Spleen (tissue), 11 donors: ENCODE results near the gene CLEC11A. TPM values are rescaled to one million over a fixed set of nuclear protein-coding genes. Genes with fewer than 3 reads are reported as not detected.
A peak's percentile ranks its signal among the peaks of the same experiment; 100 is the strongest.

Experiments
- DNase-seq: peaks from one replicate; pipeline ENCODE4 v3.0.0-alpha.2; 2020
- H3K27ac ChIP-seq, 8 donors: fragments of 200-600 bp; sonication (generic) in 7 of 8; 1 replicate in 4 of 8; 2 replicates in 4 of 8; pipeline versions ENCODE4 v1.5.0 to v1.8.0; 2016 to 2021; ENCODE audit warnings: inconsistent platforms in 4 of 8, mild to moderate bottlenecking in 4 of 8, moderate library complexity in 1 of 8
- H3K27me3 ChIP-seq, 7 donors: fragments of 200-600 bp; sonication (generic) in 6 of 7; replicated peaks in 1 of 7; 1 replicate in 4 of 7; 2 replicates in 3 of 7; pipeline versions ENCODE4 v1.5.0 to v1.8.0; 2016 to 2021; ENCODE audit warnings: inconsistent platforms in 3 of 7, mild to moderate bottlenecking in 1 of 7
- H3K36me3 ChIP-seq, 6 donors: fragments of 200-600 bp; sonication (generic) in 5 of 6; 1 replicate in 4 of 6; 2 replicates in 2 of 6; pipeline versions ENCODE4 v1.5.0 to v1.8.0; 2016 to 2021; ENCODE audit warnings: inconsistent platforms in 2 of 6
- H3K4me1 ChIP-seq, 6 donors: fragments of 200-600 bp; sonication (generic) in 5 of 6; 1 replicate in 3 of 6; 2 replicates in 3 of 6; pipeline versions ENCODE4 v1.5.0 to v1.8.0; 2016 to 2021; ENCODE audit warnings: inconsistent platforms in 3 of 6
- H3K4me3 ChIP-seq, 8 donors: fragments of 200-600 bp; sonication (generic) in 7 of 8; 1 replicate in 4 of 8; 2 replicates in 4 of 8; pipeline versions ENCODE4 v1.5.0 to v1.8.0; 2016 to 2021; ENCODE audit warnings: inconsistent platforms in 4 of 8, mild to moderate bottlenecking in 4 of 8, moderate library complexity in 2 of 8
- H3K9me3 ChIP-seq, 8 donors: fragments of 200-600 bp; sonication (generic) in 7 of 8; 1 replicate in 4 of 8; 2 replicates in 4 of 8; pipeline versions ENCODE4 v1.5.0 to v1.8.0; 2016 to 2021; ENCODE audit warnings: inconsistent platforms in 4 of 8
- POLR2A ChIP-seq, 3 donors: fragments of 450-650 bp; IDR thresholded peaks; one replicate each; pipeline ENCODE4 v1.5.1; 2017; ENCODE audit warnings: antibody characterized with exemption in 3 of 3, mild to moderate bottlenecking in 1 of 3
- POLR2AphosphoS5 ChIP-seq, 3 donors: sonication (generic); formaldehyde crosslinking; IDR thresholded peaks; one replicate each; pipeline ENCODE4 v1.5.1; 2017; ENCODE audit warnings: antibody characterized with exemption in 3 of 3
- WGBS, 5 donors: extraction: QIAGEN DNeasy Blood & Tissue Kit in 3 of 5; methylation state at CpG; one replicate each; pipeline versions ENCODE4 v1.1.5 to v1.1.7; 2013 to 2018; 5-methylcytosine and 5-hydroxymethylcytosine counted together
- intact Hi-C: fragments of 100-400 bp; cut with DNase I; formaldehyde crosslinking; loops from one replicate; pipeline ENCODE4 v1.15.0; 2023; ENCODE audit warnings: low total_unique reads
- polyA plus RNA-seq, 3 donors: library from polyadenylated mRNA; stranded (reverse); fragments of 200-250 nt; gene quantifications; one replicate each; pipeline ENCODE4 v1.2.1, GENCODE V29; 2013
- total RNA-seq, 7 donors: library from RNA; depleted of rRNA in 3 of 7; stranded (reverse); fragments of >200 nt in 3 of 7; fragmentation: NEBNext Ultra II Directional in 4 of 7; extraction: Animal tissue kit (Norgen Biotek cat#: 25700) in 4 of 7; gene quantifications; one replicate each; pipeline versions ENCODE4 v1.1.0 to v1.2.1, GENCODE V29; 2016 to 2021
- TF ChIP-seq, protein P1 (sequence below), 11 experiments: fragments of 200-600 bp in 7 of 11; fragments of 450-650 bp in 4 of 11; sonication (generic) in 4 of 11; IDR thresholded peaks in 8 of 11; conservative IDR thresholded peaks in 3 of 11; 1 replicate in 7 of 11; 2 replicates in 4 of 11; pipeline versions ENCODE4 v1.4.0 to v1.8.0; 2016 to 2021; ENCODE audit warnings: antibody characterized with exemption in 11 of 11, inconsistent platforms in 4 of 11, mild to moderate bottlenecking in 1 of 11
- donor health status: healthy with polysubstance abuse.
- donor health status: DM: no; HTN: no; CAD: no; lungs with moderate emphysema.
- donor health status: DM: no; HTN: no; CAD: no.
- donor health status: Bipolar disorder and iron deficiency.
- donor health status: healthy.
- donor health status: DM: no; HTN: no; CAD: no.
- donor health status: DM: yes; HTN: yes; CAD: no.

CLEC11A gene
- total and polyA plus RNA-seq, 10 donors: 6.2 to 10.7 (median 8.9) TPM

DNA sequence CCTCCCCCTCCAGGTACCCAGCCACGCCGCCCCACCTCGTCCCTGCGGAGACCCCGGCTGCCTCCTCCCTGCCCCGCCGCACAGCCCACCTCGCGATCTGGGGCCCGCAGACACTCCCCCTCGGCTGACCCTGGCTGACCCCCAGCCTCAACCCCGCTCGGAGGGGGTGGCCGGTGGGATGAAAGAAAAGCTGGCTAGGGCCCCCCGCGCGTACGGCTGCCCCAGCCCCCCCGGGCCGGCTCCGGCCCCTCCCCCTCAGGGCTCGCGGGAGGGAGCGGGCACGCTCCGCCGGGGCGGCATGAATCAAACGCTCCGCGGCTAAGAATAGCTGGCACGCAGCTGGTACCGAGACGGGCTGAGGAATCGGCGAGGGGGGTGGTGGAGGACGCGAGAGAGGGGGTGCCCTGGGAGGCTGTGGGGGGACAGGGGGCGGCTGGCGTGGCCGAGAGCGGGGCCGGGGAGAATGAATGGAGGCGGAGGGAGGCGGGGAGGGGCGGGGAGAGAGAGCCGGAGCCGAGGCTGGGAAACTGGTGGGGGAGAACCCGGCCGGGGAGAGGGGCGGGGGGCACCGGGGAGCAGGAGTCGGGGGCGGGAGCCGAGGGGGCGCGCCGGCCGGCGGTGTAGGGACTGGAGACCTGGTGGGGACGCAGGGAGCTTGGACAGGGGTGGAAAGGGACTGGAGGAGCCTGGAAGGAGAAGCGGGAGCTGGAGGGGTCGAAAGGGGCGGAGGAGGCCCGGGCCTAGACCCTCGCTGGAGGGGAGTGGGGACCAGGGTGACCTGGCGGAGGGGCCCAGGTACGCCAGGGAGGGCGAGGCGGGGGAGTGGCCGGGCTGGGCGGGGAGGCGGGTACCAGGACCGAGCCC is 4.7 kb upstream of the CLEC11A start:
- Histone ChIP-seq H3K27me3 (peaks cover 0 to 97% (median 70%) of the 10 kb centered on the region in 7 donors), H3K9me3 (no peaks in the 10 kb centered on the region), H3K4me3 (peak overlapping the region in 6 of 8 donors; percentile 5 to 55 (median 17)), H3K36me3 (no peaks in the 10 kb centered on the region), H3K4me1 (peaks cover 0 to 21% (median 16%) of the 10 kb centered on the region in 6 donors), H3K27ac (no peak overlapping the region)
- no peak for DNase-seq
- intact Hi-C loops: no loop called here
- 1 to 4% (median 2%) methylated on average over 45 to 74 of the region's 74 CpGs for WGBS, 5 donors
- TF ChIP-seq POLR2A (IDR thresholded peaks at IDR 0.05) (no peak), POLR2AphosphoS5 (IDR thresholded peaks at IDR 0.05) (no peak)
- TF ChIP-seq, protein P1, sequence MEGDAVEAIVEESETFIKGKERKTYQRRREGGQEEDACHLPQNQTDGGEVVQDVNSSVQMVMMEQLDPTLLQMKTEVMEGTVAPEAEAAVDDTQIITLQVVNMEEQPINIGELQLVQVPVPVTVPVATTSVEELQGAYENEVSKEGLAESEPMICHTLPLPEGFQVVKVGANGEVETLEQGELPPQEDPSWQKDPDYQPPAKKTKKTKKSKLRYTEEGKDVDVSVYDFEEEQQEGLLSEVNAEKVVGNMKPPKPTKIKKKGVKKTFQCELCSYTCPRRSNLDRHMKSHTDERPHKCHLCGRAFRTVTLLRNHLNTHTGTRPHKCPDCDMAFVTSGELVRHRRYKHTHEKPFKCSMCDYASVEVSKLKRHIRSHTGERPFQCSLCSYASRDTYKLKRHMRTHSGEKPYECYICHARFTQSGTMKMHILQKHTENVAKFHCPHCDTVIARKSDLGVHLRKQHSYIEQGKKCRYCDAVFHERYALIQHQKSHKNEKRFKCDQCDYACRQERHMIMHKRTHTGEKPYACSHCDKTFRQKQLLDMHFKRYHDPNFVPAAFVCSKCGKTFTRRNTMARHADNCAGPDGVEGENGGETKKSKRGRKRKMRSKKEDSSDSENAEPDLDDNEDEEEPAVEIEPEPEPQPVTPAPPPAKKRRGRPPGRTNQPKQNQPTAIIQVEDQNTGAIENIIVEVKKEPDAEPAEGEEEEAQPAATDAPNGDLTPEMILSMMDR (IDR thresholded peaks at IDR 0.05 in 8 of 11, conservative IDR thresholded peaks at IDR 0.05 in 3 of 11): no peak

DNA sequence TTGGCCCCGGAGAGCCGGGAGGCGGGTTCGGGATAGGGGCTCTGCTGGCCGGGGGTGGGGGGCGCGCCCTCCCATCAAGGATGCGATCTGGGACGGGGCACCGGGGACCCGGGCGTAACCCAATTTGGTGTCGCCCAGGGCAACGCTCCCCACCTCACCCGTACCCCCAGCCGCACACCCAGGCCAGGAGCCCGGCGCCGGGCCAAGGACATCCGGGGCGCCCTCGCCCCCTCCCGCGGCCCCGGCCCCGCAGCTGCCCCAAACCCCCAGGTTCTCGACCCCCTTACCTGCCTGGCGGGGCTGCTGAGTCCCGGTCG is 4.1 kb upstream of the CLEC11A start:
- 0 to 1% (median 1%) methylated on average over 2 to 30 of the region's 30 CpGs for WGBS, 5 donors
- Histone ChIP-seq H3K27me3 (peaks cover 0 to 97% (median 76%) of the 10 kb centered on the region in 7 donors), H3K27ac (no peak overlapping the region), H3K4me3 (peak overlapping the region in 5 of 8 donors; percentile 5 to 55 (median 19)), H3K36me3 (no peaks in the 10 kb centered on the region), H3K4me1 (peaks cover 0 to 27% (median 19%) of the 10 kb centered on the region in 6 donors), H3K9me3 (no peaks in the 10 kb centered on the region)
- intact Hi-C loops: no loop called here
- no peak for DNase-seq
- no peak for TF ChIP-seq POLR2A (IDR thresholded peaks at IDR 0.05)
- TF ChIP-seq, protein P1 (IDR thresholded peaks at IDR 0.05 in 8 of 11, conservative IDR thresholded peaks at IDR 0.05 in 3 of 11): no peak
- TF ChIP-seq POLR2AphosphoS5 (IDR thresholded peaks at IDR 0.05): no peak

DNA sequence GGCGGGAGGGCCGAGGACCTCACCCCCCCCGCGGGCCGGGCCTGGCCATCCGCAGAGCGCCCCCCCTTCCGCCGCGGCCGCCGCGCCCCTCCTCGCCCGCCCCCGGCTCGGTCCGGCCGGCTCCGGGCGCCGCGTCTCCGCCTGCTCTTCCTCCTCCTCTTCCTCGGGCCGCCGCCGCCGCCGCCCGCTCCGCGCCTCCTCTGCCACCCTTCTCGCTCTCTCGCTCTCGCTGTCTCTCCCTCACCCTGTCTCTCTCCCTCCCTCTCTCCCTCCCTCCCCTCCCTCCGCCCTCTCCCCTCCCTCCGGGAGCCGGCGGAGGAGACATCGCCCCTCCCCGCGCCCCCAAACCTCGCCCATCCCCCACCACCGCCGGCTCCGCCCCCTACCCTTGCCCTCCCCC is 3.6 kb upstream of the CLEC11A start, which contains the start of gene SHANK1:
Gene SHANK1, minus strand, starts transcription at position 237 of the 400 bp plus-strand sequence. CDS start 2,883 bp downstream, outside the sequence.
- no peak within 1 kb of the TSS for H3K27ac ChIP-seq
- intact Hi-C loops: no loop called here
- peak within 1 kb of the TSS in 5 of 8 donors; percentile 5 to 55 (median 19) for H3K4me3 ChIP-seq
- no peak for TF ChIP-seq POLR2A (IDR thresholded peaks at IDR 0.05)
- TF ChIP-seq, protein P1 (IDR thresholded peaks at IDR 0.05 in 8 of 11, conservative IDR thresholded peaks at IDR 0.05 in 3 of 11): no peak
- TF ChIP-seq POLR2AphosphoS5 (IDR thresholded peaks at IDR 0.05): no peak
- no peak for DNase-seq
- peaks cover 0 to 3% (median 0%) of the 10 kb centered on the region in 8 donors for H3K9me3 ChIP-seq
- no peaks in the 10 kb centered on the region for H3K36me3 ChIP-seq
- peaks cover 0 to 32% (median 24%) of the 10 kb centered on the region in 6 donors for H3K4me1 ChIP-seq
- H3K27me3 ChIP-seq: peaks cover 0 to 98% (median 81%) of the 10 kb centered on the region in 7 donors
- 0 to 7% (median 5%) methylated on average over 9 to 43 of the region's 47 CpGs for WGBS, 5 donors
